Loucy (cell line): Measurements from ENCODE around the gene MSRB2.

Experiments
- CTCF ChIP-seq: fragments of 200-600 bp; sonication (generic); conservative IDR thresholded peaks from 2 replicates; pipeline ENCODE4 v1.5.1; 2014; ENCODE audit warnings: mild to moderate bottlenecking, antibody characterized with exemption, low read length
- EZH2phosphoT487 ChIP-seq: fragments of 200-600 bp; IDR thresholded peaks from 2 replicates; pipeline ENCODE4 v1.6.1; 2018; ENCODE audit warnings: antibody characterized with exemption, mild to moderate bottlenecking, moderate library complexity, borderline replicate concordance

- no peak for TF ChIP-seq CTCF
- no peak for TF ChIP-seq EZH2phosphoT487
These were observed 24.5 kb upstream of the MSRB2 start for GRCh38 chr10:23070913-23071218.
